Progenitor cell of endocrine pancreas (in vitro differentiated cells): ENCODE measurements around the gene PCSK5. TPM values are rescaled to one million over a fixed set of nuclear protein-coding genes. Genes with fewer than 3 reads are reported as not detected.

Experiments used
- DNase-seq: peaks from one replicate; pipeline ENCODE4 v3.0.0; 2021; ENCODE audit warnings: low spot score; ENCODE audit not compliant: unreplicated experiment
- H3K27ac Mint-ChIP-seq: 2 replicates; pipeline ENCODE4 v1.8.0; 2021; ENCODE audit warnings: mild to moderate bottlenecking, moderate library complexity, mixed read lengths
- H3K27me3 Mint-ChIP-seq: 2 replicates; pipeline ENCODE4 v1.8.0; 2021; ENCODE audit warnings: mixed read lengths
- H3K36me3 Mint-ChIP-seq: 2 replicates; pipeline ENCODE4 v1.8.0; 2022; ENCODE audit warnings: mixed read lengths; ENCODE audit not compliant: insufficient read depth
- H3K4me1 Mint-ChIP-seq: 2 replicates; pipeline ENCODE4 v1.8.0; 2021; ENCODE audit warnings: low read depth, mixed read lengths
- H3K4me3 Mint-ChIP-seq: 2 replicates; pipeline ENCODE4 v1.8.0; 2021; ENCODE audit warnings: low read depth, mild to moderate bottlenecking, moderate library complexity, mixed read lengths
- H3K9me3 Mint-ChIP-seq: 2 replicates; pipeline ENCODE4 v1.8.0; 2021; ENCODE audit warnings: low read depth, mixed read lengths
- CTCF ChIP-seq: fragments of 200-600 bp; sonication (generic); IDR thresholded peaks from one replicate; pipeline ENCODE4 v1.5.0; 2021; ENCODE audit warnings: antibody characterized with exemption, mild to moderate bottlenecking; ENCODE audit not compliant: unreplicated experiment
- total RNA-seq: library from RNA; stranded (reverse); gene quantifications from 2 replicates; pipeline ENCODE4 v1.2.1, GENCODE V29; 2021

The PCSK5 gene
- total RNA-seq, 1 donor from 2014 or later, result 7.3 TPM

GRCh38 chr9:75965231-75965630 lies 74.8 kb downstream of the PCSK5 start:
- DNase-seq, result no peak
- no peaks in the 10 kb centered on the region for H3K36me3 Mint-ChIP-seq
- no peaks in the 10 kb centered on the region for H3K9me3 Mint-ChIP-seq
- H3K4me1 Mint-ChIP-seq, result no peaks in the 10 kb centered on the region
- H3K27ac Mint-ChIP-seq, result no peak overlapping the region
- no peaks in the 10 kb centered on the region for H3K27me3 Mint-ChIP-seq
- H3K4me3 Mint-ChIP-seq, result no peak overlapping the region
- TF ChIP-seq CTCF, result no peak

- no peak overlapping the region for H3K4me3 Mint-ChIP-seq
- H3K27me3 Mint-ChIP-seq, result no peaks in the 10 kb centered on the region
Observed at GRCh38 chr9:75967556-75967955, 77.1 kb downstream of the PCSK5 start.

GRCh38 chr9:75974016-75974766 lies 83.7 kb downstream of the PCSK5 start:
- no peak overlapping the region for H3K4me3 Mint-ChIP-seq
- no peaks in the 10 kb centered on the region for H3K27me3 Mint-ChIP-seq
- peaks cover 17% of the 10 kb centered on the region for H3K9me3 Mint-ChIP-seq
- H3K4me1 Mint-ChIP-seq, result peaks cover 4% of the 10 kb centered on the region
- H3K27ac Mint-ChIP-seq, result no peak overlapping the region
- H3K36me3 Mint-ChIP-seq, result peaks cover 4% of the 10 kb centered on the region
- no peak for DNase-seq
- TF ChIP-seq CTCF, result no peak

More at GRCh38 chr9:75967556-75967955, 77.1 kb downstream of the PCSK5 start:
- DNase-seq, result no peak
- H3K27ac Mint-ChIP-seq, result no peak overlapping the region
- peaks cover 4% of the 10 kb centered on the region for H3K36me3 Mint-ChIP-seq
- no peaks in the 10 kb centered on the region for H3K4me1 Mint-ChIP-seq
- TF ChIP-seq CTCF, result no peak
- H3K9me3 Mint-ChIP-seq, result peaks cover 16% of the 10 kb centered on the region

- Mint-ChIP-seq H3K4me1 (peaks cover 4% of the 10 kb centered on the region), H3K36me3 (peaks cover 4% of the 10 kb centered on the region), H3K4me3 (no peak overlapping the region), H3K9me3 (peaks cover 17% of the 10 kb centered on the region), H3K27me3 (no peaks in the 10 kb centered on the region), H3K27ac (no peak overlapping the region)
- DNase-seq, result no peak
- no peak for TF ChIP-seq CTCF
Observed at GRCh38 chr9:75975071-75975470, 84.6 kb downstream of the PCSK5 start.

- no peak for DNase-seq
- Mint-ChIP-seq H3K36me3 (peaks cover 2% of the 10 kb centered on the region), H3K27ac (no peak overlapping the region), H3K27me3 (no peaks in the 10 kb centered on the region), H3K4me1 (peaks cover 4% of the 10 kb centered on the region), H3K4me3 (no peak overlapping the region), H3K9me3 (peaks cover 11% of the 10 kb centered on the region)
- TF ChIP-seq CTCF, result no peak
Observed at GRCh38 chr9:75976549-75976948, 86.1 kb downstream of the PCSK5 start.
